GM19351 (cell line): ENCODE data around the gene SLC9A3.
A peak's percentile ranks its signal among the peaks of the same experiment; 100 is the strongest.

Source experiments
- ATAC-seq: cut with Tn5 transposase; IDR thresholded peaks from one replicate; pipeline ENCODE4 v1.9.1; 2021; ENCODE audit warnings: mild to moderate bottlenecking, moderate library complexity; ENCODE audit not compliant: unreplicated experiment

SLC9A3 gene

GRCh38 chr5:555058-555623, 30.9 kb upstream of the SLC9A3 start:
- ATAC-seq: no peak

GRCh38 chr5:554284-554988, 30.2 kb upstream of the SLC9A3 start:
- ATAC-seq: no peak

- no peak for ATAC-seq
Observed at GRCh38 chr5:553874-554273, 29.6 kb upstream of the SLC9A3 start.

GRCh38 chr5:551406-551805, 27.2 kb upstream of the SLC9A3 start:
- no peak for ATAC-seq

GRCh38 chr5:549229-549628, 25.0 kb upstream of the SLC9A3 start:
- ATAC-seq: no peak

- ATAC-seq: no peak
Observed at GRCh38 chr5:548256-548655, 24.0 kb upstream of the SLC9A3 start.

GRCh38 chr5:547086-547924, 23.1 kb upstream of the SLC9A3 start:
- no peak for ATAC-seq

- no peak for ATAC-seq
Observed at GRCh38 chr5:546376-546908, 22.2 kb upstream of the SLC9A3 start.

GRCh38 chr5:545641-546375, 21.6 kb upstream of the SLC9A3 start:
- no peak for ATAC-seq

- ATAC-seq: no peak
Observed at GRCh38 chr5:544675-545355, 20.6 kb upstream of the SLC9A3 start.

GRCh38 chr5:543755-544674, 19.8 kb upstream of the SLC9A3 start:
- ATAC-seq: peak; percentile 92

GRCh38 chr5:543351-543750, 19.1 kb upstream of the SLC9A3 start:
- ATAC-seq: peak; percentile 6

- ATAC-seq: no peak
Observed at GRCh38 chr5:542319-543311, 18.4 kb upstream of the SLC9A3 start.

- no peak for ATAC-seq
Observed at GRCh38 chr5:541539-542318, 17.5 kb upstream of the SLC9A3 start.

GRCh38 chr5:540906-541538, 16.8 kb upstream of the SLC9A3 start:
- no peak for ATAC-seq

GRCh38 chr5:540071-540905, 16.0 kb upstream of the SLC9A3 start:
- no peak for ATAC-seq
